ENCODE data around the gene ANGPTL2.

The ANGPTL2 gene

DNA sequence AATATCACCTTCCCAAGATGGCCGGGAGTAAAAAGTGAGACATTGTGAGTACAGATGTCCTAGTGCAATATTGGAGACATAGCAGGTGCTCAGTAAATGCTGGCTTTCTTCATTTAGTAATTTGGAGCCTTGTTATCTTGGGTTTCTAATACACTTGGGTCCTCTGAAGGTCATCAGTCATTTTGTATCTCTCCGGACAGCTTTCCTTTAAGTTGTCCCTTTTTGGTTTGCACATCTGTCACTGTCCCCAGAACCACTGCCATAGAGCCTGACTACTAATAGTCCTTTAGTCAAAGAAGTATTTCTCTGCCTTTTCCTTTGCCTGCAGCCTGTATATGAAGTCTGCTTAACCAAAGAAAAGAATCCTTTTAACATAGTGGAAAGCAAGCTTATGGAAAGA is 7.8 kb upstream of the ANGPTL2 start:
- no peak for TF ChIP-seq CTCF (IDR thresholded peaks at IDR 0.05; ENCODE audit: extremely low read depth, missing control alignments)
- DNase-seq (ENCODE audit: low spot score) = no peak

- TF ChIP-seq CTCF (IDR thresholded peaks at IDR 0.05; ENCODE audit: extremely low read depth, missing control alignments) = no peak
- no peak for DNase-seq (ENCODE audit: low spot score)
These were observed 7.3 kb upstream of the ANGPTL2 start for GRCh38 chr9:127129718-127130085.

DNA sequence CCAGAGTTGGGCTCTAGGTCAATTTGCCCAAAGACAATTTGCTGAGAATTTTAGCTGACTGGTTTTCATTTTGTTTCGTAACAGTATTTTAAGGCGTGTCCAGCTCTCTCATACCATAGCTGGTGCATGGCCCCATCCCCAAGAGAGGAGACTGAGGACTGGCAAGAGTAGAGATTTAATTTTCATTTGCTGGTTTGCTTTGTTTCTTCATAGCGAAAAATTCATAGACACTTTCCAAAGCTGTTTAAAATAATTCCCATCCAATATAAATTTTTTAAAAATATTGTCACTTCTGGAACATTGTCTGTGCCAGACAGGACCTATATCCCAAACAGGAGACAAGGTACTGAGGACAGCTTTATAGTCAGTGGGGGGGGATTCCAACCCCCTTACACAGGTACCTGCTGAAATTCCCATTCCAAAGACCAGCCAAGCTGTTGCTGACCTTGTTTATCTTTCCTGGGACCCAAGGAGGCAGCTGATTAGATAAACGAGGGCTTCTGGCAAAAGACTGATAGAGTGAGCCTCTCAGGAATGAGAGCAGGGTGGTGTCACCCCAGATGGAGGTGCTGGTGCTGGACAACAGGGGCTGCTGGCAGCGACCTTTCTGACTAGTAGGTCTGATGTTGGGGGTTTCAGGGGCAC is 6.8 kb upstream of the ANGPTL2 start:
- TF ChIP-seq CTCF (IDR thresholded peaks at IDR 0.05; ENCODE audit: extremely low read depth, missing control alignments) = no peak
- no peak for DNase-seq (ENCODE audit: low spot score)

DNA sequence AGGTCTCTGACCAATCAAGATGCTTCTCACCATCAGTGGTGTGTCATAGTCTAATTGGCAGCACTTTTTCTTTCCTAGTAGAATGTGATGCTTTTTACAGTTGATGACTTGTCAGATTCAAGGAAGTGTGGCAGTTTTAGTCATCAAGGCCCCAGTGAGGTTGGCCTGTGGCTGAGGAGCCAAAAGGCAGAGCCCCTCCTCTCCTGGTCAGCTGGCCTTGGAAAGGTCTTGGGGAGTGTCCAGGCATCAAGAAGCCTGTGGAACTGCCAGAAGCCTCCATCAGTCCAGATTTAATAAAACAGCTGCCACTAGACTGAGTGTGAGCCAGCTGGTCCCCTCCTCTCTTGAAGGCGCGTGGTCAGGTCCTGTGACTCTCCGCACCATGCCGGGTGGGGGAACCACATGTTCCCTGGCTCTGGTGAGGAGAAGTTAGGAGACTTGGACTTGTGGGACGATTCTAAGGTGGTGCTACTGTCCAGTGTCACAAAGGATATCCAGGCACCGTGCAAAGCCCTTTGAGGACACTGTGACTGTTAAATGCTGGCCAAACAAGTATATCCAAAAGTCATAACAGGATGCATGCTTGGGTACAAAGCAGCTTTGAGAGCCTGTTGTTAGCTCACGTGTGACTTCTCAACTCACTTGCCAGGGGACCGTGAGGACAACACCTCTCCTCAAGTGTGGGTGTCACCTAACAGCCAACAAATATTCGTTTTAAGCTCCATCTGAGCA is 6.1 kb upstream of the ANGPTL2 start:
- no peak for TF ChIP-seq CTCF (IDR thresholded peaks at IDR 0.05; ENCODE audit: extremely low read depth, missing control alignments)
- DNase-seq (ENCODE audit: low spot score) = no peak

DNA sequence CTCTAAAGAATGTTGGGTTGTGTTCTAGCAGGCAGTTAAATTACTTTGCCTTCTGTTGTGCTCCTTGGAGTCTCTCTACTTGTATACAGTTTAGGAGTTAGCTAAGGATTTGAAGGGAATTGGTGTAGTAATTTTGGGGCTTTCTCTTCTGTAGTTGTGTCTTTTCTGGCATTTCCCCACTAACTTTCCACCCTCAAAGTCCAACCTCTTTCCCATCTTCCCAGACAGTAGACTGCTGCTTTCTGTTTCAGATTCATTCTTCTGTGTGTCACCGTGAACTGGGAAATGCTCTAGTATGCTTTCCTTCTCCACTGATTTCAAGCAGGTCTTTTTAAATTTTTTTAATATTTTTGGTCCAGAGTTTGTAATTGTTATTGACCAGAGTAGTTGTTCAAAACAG is 4.5 kb upstream of the ANGPTL2 start:
- DNase-seq (ENCODE audit: low spot score) = no peak
- TF ChIP-seq CTCF (IDR thresholded peaks at IDR 0.05; ENCODE audit: extremely low read depth, missing control alignments) = no peak

GRCh38 chr9:127124792-127125191 is 2.4 kb upstream of the ANGPTL2 start:
- TF ChIP-seq CTCF (IDR thresholded peaks at IDR 0.05; ENCODE audit: extremely low read depth, missing control alignments) = no peak
- DNase-seq (ENCODE audit: low spot score) = no peak

GRCh38 chr9:127124111-127124531 is 1.7 kb upstream of the ANGPTL2 start:
- no peak for TF ChIP-seq CTCF (IDR thresholded peaks at IDR 0.05; ENCODE audit: extremely low read depth, missing control alignments)
- DNase-seq (ENCODE audit: low spot score) = no peak
